Measurements from ENCODE around the gene GALNT9.

DNA sequence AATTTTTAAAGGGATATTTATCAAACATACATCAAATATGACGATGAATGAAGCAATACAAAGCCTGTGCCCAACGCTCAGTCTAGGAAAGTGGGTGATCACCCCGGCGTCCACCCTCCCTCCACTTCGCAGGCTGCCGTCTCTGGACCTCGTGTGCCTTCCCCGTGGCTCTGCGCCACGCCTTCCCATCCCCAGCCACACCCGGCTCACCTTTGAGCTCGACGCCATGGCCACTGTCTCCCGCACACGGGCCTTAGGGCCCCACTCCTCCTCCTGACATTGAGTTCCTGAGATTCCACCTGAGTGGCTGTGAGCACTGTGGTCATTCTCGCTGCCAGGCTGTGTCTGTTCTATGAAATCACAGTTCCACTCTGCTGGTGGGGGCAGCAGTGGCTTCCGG is 56.7 kb downstream of the GALNT9 start:
- TF ChIP-seq POLR2A (IDR thresholded peaks at IDR 0.05), result no peak
- TF ChIP-seq, protein P1, sequence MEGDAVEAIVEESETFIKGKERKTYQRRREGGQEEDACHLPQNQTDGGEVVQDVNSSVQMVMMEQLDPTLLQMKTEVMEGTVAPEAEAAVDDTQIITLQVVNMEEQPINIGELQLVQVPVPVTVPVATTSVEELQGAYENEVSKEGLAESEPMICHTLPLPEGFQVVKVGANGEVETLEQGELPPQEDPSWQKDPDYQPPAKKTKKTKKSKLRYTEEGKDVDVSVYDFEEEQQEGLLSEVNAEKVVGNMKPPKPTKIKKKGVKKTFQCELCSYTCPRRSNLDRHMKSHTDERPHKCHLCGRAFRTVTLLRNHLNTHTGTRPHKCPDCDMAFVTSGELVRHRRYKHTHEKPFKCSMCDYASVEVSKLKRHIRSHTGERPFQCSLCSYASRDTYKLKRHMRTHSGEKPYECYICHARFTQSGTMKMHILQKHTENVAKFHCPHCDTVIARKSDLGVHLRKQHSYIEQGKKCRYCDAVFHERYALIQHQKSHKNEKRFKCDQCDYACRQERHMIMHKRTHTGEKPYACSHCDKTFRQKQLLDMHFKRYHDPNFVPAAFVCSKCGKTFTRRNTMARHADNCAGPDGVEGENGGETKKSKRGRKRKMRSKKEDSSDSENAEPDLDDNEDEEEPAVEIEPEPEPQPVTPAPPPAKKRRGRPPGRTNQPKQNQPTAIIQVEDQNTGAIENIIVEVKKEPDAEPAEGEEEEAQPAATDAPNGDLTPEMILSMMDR (IDR thresholded peaks at IDR 0.05), result no peak

All from lower leg skin (tissue), 3 donors.